Keratinocyte (primary cell): ENCODE results near the gene PHLPP2.

Experiments used
- CTCF ChIP-seq, 3 experiments: IDR thresholded peaks in 1 of 3; conservative IDR thresholded peaks in 1 of 3; optimal IDR thresholded peaks in 1 of 3; 2 replicates in 2 of 3; 3 replicates in 1 of 3; pipeline versions ENCODE3 to v1.5.1; 2011; ENCODE audit warnings: low read length in 3 of 3, mild to moderate bottlenecking in 3 of 3, moderate library complexity in 2 of 3, control low read depth in 1 of 3, inconsistent platforms in 1 of 3; ENCODE audit not compliant: insufficient read depth in 2 of 3; ENCODE audit errors: extremely low read depth in 1 of 3
- EZH2 ChIP-seq: IDR thresholded peaks from one replicate; pipeline ENCODE4 v1.6.1; 2012; ENCODE audit warnings: inconsistent platforms, mild to moderate bottlenecking, low read length, moderate library complexity

- TF ChIP-seq CTCF (optimal IDR thresholded peaks at IDR 0.05 in 1 of 3, IDR thresholded peaks at IDR 0.05 in 1 of 3, conservative IDR thresholded peaks at IDR 0.05 in 1 of 3; ENCODE audit: extremely low read depth in 1 of 3, insufficient read depth in 2 of 3, low read length in 3 of 3), result no peak
- no peak for TF ChIP-seq EZH2
Observed at GRCh38 chr16:71610447-71610846, 114.1 kb downstream of the PHLPP2 start.
